MCF 10A (cell line): Measurements from ENCODE around the gene PRDM2. TPM values are rescaled to one million over a fixed set of nuclear protein-coding genes. Genes with fewer than 3 reads are reported as not detected.

Source experiments
- BruUV-seq: library from RNA; stranded (reverse); fragments of 400-500 nt; replicated peaks from 2 replicates; lab custom pipeline; 2021; lab: Mats Ljungman, UMichigan
- CTCF ChIA-PET: fragments of 300-600 bp; sonication (Branson Sonifier 250); formaldehyde crosslinking; extraction: SDS; loops from one replicate; lab custom pipeline; 2021; ENCODE audit warnings: antibody characterized with exemption, inconsistent platforms; lab: Yijun Ruan, JAX
- POLR2A ChIA-PET: fragments of 300-600, 350-650 bp; sonication (Branson Sonifier 250); formaldehyde crosslinking; extraction: SDS; loops from one replicate; lab custom pipeline; 2020; ENCODE audit warnings: antibody characterized with exemption, inconsistent platforms; lab: Yijun Ruan, JAX
- DNase-seq: peaks from one replicate; pipeline ENCODE4 v3.0.0-alpha.2; 2018; ENCODE audit not compliant: unreplicated experiment
- H3K27ac Mint-ChIP-seq: one replicate; pipeline ENCODE4 v1.8.0; 2022; ENCODE audit warnings: mild to moderate bottlenecking, low read depth, mixed read lengths; ENCODE audit not compliant: unreplicated experiment
- H3K27me3 Mint-ChIP-seq: one replicate; pipeline ENCODE4 v1.8.0; 2022; ENCODE audit warnings: mixed read lengths; ENCODE audit not compliant: insufficient read depth, unreplicated experiment
- H3K36me3 Mint-ChIP-seq: one replicate; pipeline ENCODE4 v1.8.0; 2022; ENCODE audit warnings: mild to moderate bottlenecking, moderate library complexity, mixed read lengths; ENCODE audit not compliant: insufficient read depth, unreplicated experiment
- H3K4me1 Mint-ChIP-seq: one replicate; pipeline ENCODE4 v1.8.0; 2022; ENCODE audit warnings: mixed read lengths; ENCODE audit not compliant: insufficient read depth, unreplicated experiment
- H3K4me3 Mint-ChIP-seq: one replicate; pipeline ENCODE4 v1.8.0; 2022; ENCODE audit warnings: mild to moderate bottlenecking, moderate library complexity, mixed read lengths; ENCODE audit not compliant: unreplicated experiment
- H3K9me3 Mint-ChIP-seq: one replicate; pipeline ENCODE4 v1.8.0; 2022; ENCODE audit warnings: mixed read lengths; ENCODE audit not compliant: unreplicated experiment
- CTCF ChIP-seq: fragments of 200-600 bp; IDR thresholded peaks from one replicate; pipeline ENCODE4 v1.8.0; 2022; ENCODE audit warnings: antibody characterized with exemption, mild to moderate bottlenecking; ENCODE audit not compliant: unreplicated experiment
- intact Hi-C: fragments of 100-400 bp; cut with micrococcal nuclease; formaldehyde crosslinking; loops from 2 replicates; pipeline ENCODE4 v1.14.1; 2022
- total RNA-seq: library from RNA; stranded (reverse); gene quantifications from 2 replicates; pipeline ENCODE4 v1.2.3, GENCODE V29; 2022

Gene PRDM2
- total RNA-seq, 1 experiment from 2014 or later = 26.6 TPM

- no peaks in the 10 kb centered on the region for H3K9me3 Mint-ChIP-seq
- ChIA-PET POLR2A (interaction anchor here (0.9 kb wide), 1 partner anchor 40 kb away, joined by 3 read pairs; no protein-coding TSS in a partner anchor), CTCF (interaction anchor here (0.9 to 8.9 kb wide), 4 partner anchors 45 to 292 kb away, joined by 3 to 96 read pairs (median 4); no protein-coding TSS in a partner anchor)
- peaks cover 20% of the 10 kb centered on the region for H3K4me1 Mint-ChIP-seq
- no peak for TF ChIP-seq CTCF
- H3K4me3 Mint-ChIP-seq = no peak overlapping the region
- intact Hi-C loops = loop anchor here (5.0 kb wide), 2 partner anchors 140 to 160 kb away; no protein-coding TSS in a partner anchor
- no peaks in the 10 kb centered on the region for H3K27me3 Mint-ChIP-seq
- H3K36me3 Mint-ChIP-seq = no peaks in the 10 kb centered on the region
- no TSS peak for BruUV-seq
- DNase-seq = no peak
- no peak overlapping the region for H3K27ac Mint-ChIP-seq
Measured at GRCh38 chr1:13667691-13668090, 32.3 kb upstream of the PRDM2 start.

GRCh38 chr1:13674377-13674776, 25.6 kb upstream of the PRDM2 start:
- intact Hi-C loops = no loop called here
- DNase-seq = no peak
- TF ChIP-seq CTCF = no peak
- no peaks in the 10 kb centered on the region for H3K4me1 Mint-ChIP-seq
- H3K9me3 Mint-ChIP-seq = no peaks in the 10 kb centered on the region
- no peaks in the 10 kb centered on the region for H3K36me3 Mint-ChIP-seq
- CTCF ChIA-PET = interaction anchor here (0.7 kb wide), 1 partner anchor 12 kb away, joined by 4 read pairs; no protein-coding TSS in a partner anchor
- no peak overlapping the region for H3K4me3 Mint-ChIP-seq
- POLR2A ChIA-PET = no interaction called here
- no peaks in the 10 kb centered on the region for H3K27me3 Mint-ChIP-seq
- BruUV-seq = no TSS peak
- no peak overlapping the region for H3K27ac Mint-ChIP-seq

GRCh38 chr1:13675151-13675651, 24.8 kb upstream of the PRDM2 start:
- Mint-ChIP-seq H3K9me3 (no peaks in the 10 kb centered on the region), H3K27ac (no peak overlapping the region), H3K27me3 (no peaks in the 10 kb centered on the region), H3K4me3 (no peak overlapping the region), H3K4me1 (no peaks in the 10 kb centered on the region), H3K36me3 (no peaks in the 10 kb centered on the region)
- DNase-seq = no peak
- intact Hi-C loops = no loop called here
- POLR2A ChIA-PET = no interaction called here
- CTCF ChIA-PET = no interaction called here
- no TSS peak for BruUV-seq
- no peak for TF ChIP-seq CTCF

GRCh38 chr1:13677896-13678295, 22.1 kb upstream of the PRDM2 start:
- no peak for TF ChIP-seq CTCF
- no peaks in the 10 kb centered on the region for H3K27me3 Mint-ChIP-seq
- no peaks in the 10 kb centered on the region for H3K9me3 Mint-ChIP-seq
- no peak for DNase-seq
- no peaks in the 10 kb centered on the region for H3K36me3 Mint-ChIP-seq
- ChIA-PET POLR2A (interaction anchor here (0.7 to 1.3 kb wide), 2 partner anchors 72 to 249 kb away, joined by 3 to 5 read pairs; no protein-coding TSS in a partner anchor), CTCF (interaction anchor here (1.0 to 2.5 kb wide), 3 partner anchors 47 to 282 kb away, joined by 3 to 8 read pairs (median 4); no protein-coding TSS in a partner anchor)
- H3K4me3 Mint-ChIP-seq = no peak overlapping the region
- H3K4me1 Mint-ChIP-seq = peaks cover 7% of the 10 kb centered on the region
- intact Hi-C loops = no loop called here
- H3K27ac Mint-ChIP-seq = no peak overlapping the region
- no TSS peak for BruUV-seq
